Cardiac muscle cell (in vitro differentiated cells and primary cell): ENCODE results near the gene PRR19. TPM values are rescaled to one million over a fixed set of nuclear protein-coding genes. Genes with fewer than 3 reads are reported as not detected.
A peak's percentile ranks its signal among the peaks of the same experiment; 100 is the strongest.

ENCODE experiments used
- DNase-seq, 2 donors: peaks; one replicate each; pipeline versions ENCODE4 v3.0.0 to v3.0.0-alpha.2; 2010 to 2017; ENCODE audit warnings: low read depth in 1 of 2, low spot score in 1 of 2
- H3K27ac ChIP-seq: fragments of 200-600 bp; sonication (generic); 2 replicates; pipeline ENCODE4 v1.5.1; 2016
- H3K27me3 ChIP-seq: fragments of 200-600 bp; sonication (generic); 2 replicates; pipeline ENCODE4 v1.6.0; 2016; ENCODE audit warnings: control low read depth
- H3K36me3 ChIP-seq: fragments of 200-600 bp; sonication (generic); 2 replicates; pipeline ENCODE4 v1.5.1; 2016; ENCODE audit warnings: control low read depth
- H3K4me1 ChIP-seq: fragments of 200-600 bp; sonication (generic); 2 replicates; pipeline ENCODE4 v1.8.1; 2017; ENCODE audit warnings: low read depth, mild to moderate bottlenecking, mixed run types
- H3K4me3 ChIP-seq: fragments of 200-600 bp; sonication (generic); 2 replicates; pipeline ENCODE4 v1.5.1; 2016; ENCODE audit warnings: mild to moderate bottlenecking
- H3K9me3 ChIP-seq: fragments of 200-600 bp; sonication (generic); 2 replicates; pipeline ENCODE4 v1.5.1; 2017; ENCODE audit warnings: low read depth, mild to moderate bottlenecking, control low read depth
- CTCF ChIP-seq: IDR thresholded peaks from 2 replicates; pipeline ENCODE4 v1.5.1; 2012; ENCODE audit warnings: low read depth, mild to moderate bottlenecking, low read length
- polyA plus RNA-seq: library from polyadenylated mRNA; unstranded; fragments of >200 nt; fragmentation: Nextera tagmentation; extraction: Ambion mirVana; gene quantifications from 2 replicates; pipeline ENCODE4 v1.2.1, GENCODE V29; 2016
- total RNA-seq: library from RNA; depleted of rRNA; stranded (reverse); fragments of >200 nt; gene quantifications from 2 replicates; pipeline ENCODE4 v1.2.3, GENCODE V29; 2016

Gene PRR19
- total and polyA plus RNA-seq, 2 experiments from 2014 or later = 1.4 to 2.9 TPM

- Histone ChIP-seq H3K4me1 (peaks cover 31% of the 10 kb centered on the region), H3K4me3 (peak overlapping the region; percentile 82), H3K36me3 (peaks cover 21% of the 10 kb centered on the region), H3K27ac (peak overlapping the region; percentile 71), H3K9me3 (no peaks in the 10 kb centered on the region), H3K27me3 (no peaks in the 10 kb centered on the region)
- DNase-seq = peak in 1 of 2 donors; percentile 38
- no peak for TF ChIP-seq CTCF
Observed at GRCh38 chr19:42284591-42285341, 17.2 kb upstream of the PRR19 start.

GRCh38 chr19:42285541-42285941, 16.4 kb upstream of the PRR19 start:
- no peak overlapping the region for H3K27ac ChIP-seq
- peak overlapping the region; percentile 82 for H3K4me3 ChIP-seq
- H3K4me1 ChIP-seq = peaks cover 31% of the 10 kb centered on the region
- no peaks in the 10 kb centered on the region for H3K27me3 ChIP-seq
- no peak for TF ChIP-seq CTCF
- peaks cover 27% of the 10 kb centered on the region for H3K36me3 ChIP-seq
- H3K9me3 ChIP-seq = no peaks in the 10 kb centered on the region
- no peak for DNase-seq

GRCh38 chr19:42285988-42286348, 16.0 kb upstream of the PRR19 start:
- Histone ChIP-seq H3K4me3 (no peak overlapping the region), H3K27me3 (no peaks in the 10 kb centered on the region), H3K9me3 (no peaks in the 10 kb centered on the region), H3K27ac (no peak overlapping the region), H3K4me1 (peaks cover 31% of the 10 kb centered on the region), H3K36me3 (peaks cover 32% of the 10 kb centered on the region)
- DNase-seq = no peak
- TF ChIP-seq CTCF = no peak

- peak in 1 of 2 donors; percentile 61 for DNase-seq
- peaks cover 32% of the 10 kb centered on the region for H3K36me3 ChIP-seq
- no peak for TF ChIP-seq CTCF
- H3K27me3 ChIP-seq = no peaks in the 10 kb centered on the region
- H3K27ac ChIP-seq = no peak overlapping the region
- H3K4me1 ChIP-seq = peaks cover 26% of the 10 kb centered on the region
- no peak overlapping the region for H3K4me3 ChIP-seq
- no peaks in the 10 kb centered on the region for H3K9me3 ChIP-seq
Observed at GRCh38 chr19:42286349-42287016, 15.4 kb upstream of the PRR19 start.

GRCh38 chr19:42287017-42287826, 14.7 kb upstream of the PRR19 start:
- peaks cover 19% of the 10 kb centered on the region for H3K4me1 ChIP-seq
- H3K9me3 ChIP-seq = no peaks in the 10 kb centered on the region
- DNase-seq = no peak
- no peak overlapping the region for H3K4me3 ChIP-seq
- no peak for TF ChIP-seq CTCF
- H3K27ac ChIP-seq = no peak overlapping the region
- no peaks in the 10 kb centered on the region for H3K27me3 ChIP-seq
- peaks cover 37% of the 10 kb centered on the region for H3K36me3 ChIP-seq
